GM12878 (cell line): ENCODE data around the gene HPSE. TPM values are rescaled to one million over a fixed set of nuclear protein-coding genes. Genes with fewer than 3 reads are reported as not detected.
A peak's percentile ranks its signal among the peaks of the same experiment; 100 is the strongest.

ENCODE experiments used
- ATAC-seq: fragments of 200-7000 bp; cut with Tn5 transposase; 3 replicates; pipeline ENCODE4 v1.9.1; 2020; ENCODE audit warnings: mild to moderate bottlenecking, moderate library complexity
- BruUV-seq: library from RNA; stranded (reverse); fragments of 400-500 nt; replicated peaks from 2 replicates; lab custom pipeline; 2021; lab: Mats Ljungman, UMichigan
- CTCF ChIA-PET: fragments of 300-600 bp; sonication (Branson Sonifier 250); formaldehyde crosslinking; extraction: SDS; loops from one replicate; lab custom pipeline; 2021; ENCODE audit warnings: inconsistent platforms; lab: Yijun Ruan, JAX
- POLR2A ChIA-PET: fragments of 350-600 bp; formaldehyde crosslinking; extraction: SDS; loops from one replicate; lab custom pipeline; 2021; ENCODE audit warnings: inconsistent platforms; lab: Charles Lee
- RAD21 ChIA-PET: fragments of 300-600 bp; sonication (Branson Sonifier 250); formaldehyde crosslinking; loops from one replicate; lab custom pipeline; 2023; ENCODE audit warnings: antibody characterized with exemption; ENCODE audit not compliant: unreplicated experiment; lab: Charles Lee
- SMC1A ChIA-PET: fragments of 300-600 bp; sonication (Branson Sonifier 250); formaldehyde crosslinking; loops from one replicate; lab custom pipeline; 2023; ENCODE audit not compliant: unreplicated experiment, uncharacterized antibody; lab: Charles Lee
- DNase-seq: peaks from one replicate; pipeline ENCODE4 v3.0.0-alpha.2; 2011; ENCODE audit warnings: low read depth, low spot score
- FAIRE-seq: peaks from 3 replicates; lab custom pipeline; 2011; peaks lifted over from hg19 to GRCh38; lab: Jason Lieb, UNC
- H2AFZ ChIP-seq: 2 replicates; pipeline ENCODE4 v1.6.0; 2011; ENCODE audit warnings: low read depth, low read length, control low read depth; ENCODE audit not compliant: control insufficient read depth
- H3K27ac ChIP-seq: 2 replicates; pipeline ENCODE4 v1.5.1; 2011; ENCODE audit warnings: control low read depth; ENCODE audit not compliant: control insufficient read depth, insufficient read depth
- H3K27me3 ChIP-seq, 2 experiments: replicated peaks in 1 of 2; 2 replicates each; pipeline versions ENCODE4 v1.6.0 to v1.6.1; 2011; ENCODE audit warnings: low read length in 1 of 2; ENCODE audit not compliant: control insufficient read depth in 2 of 2, insufficient read depth in 2 of 2
- H3K36me3 ChIP-seq, 2 experiments: 2 replicates each; pipeline ENCODE4 v1.5.1; 2011; ENCODE audit warnings: low read length in 1 of 2; ENCODE audit not compliant: control insufficient read depth in 2 of 2, insufficient read depth in 2 of 2
- H3K4me1 ChIP-seq: 2 replicates; pipeline ENCODE4 v1.6.1; 2011; ENCODE audit warnings: mild to moderate bottlenecking, low read length, moderate library complexity, mixed read lengths; ENCODE audit not compliant: control insufficient read depth, insufficient read depth
- H3K4me2 ChIP-seq: 2 replicates; pipeline ENCODE4 v1.6.0; 2011; ENCODE audit warnings: control low read depth; ENCODE audit not compliant: control insufficient read depth, insufficient read depth
- H3K4me3 ChIP-seq: fragments of 200-600 bp; sonication (generic); 2 replicates; pipeline ENCODE4 v1.5.1; 2016
- H3K79me2 ChIP-seq: 2 replicates; pipeline ENCODE4 v1.6.0; 2011; ENCODE audit warnings: low read length; ENCODE audit not compliant: control insufficient read depth, insufficient read depth
- H3K9ac ChIP-seq: 2 replicates; pipeline ENCODE4 v1.8.0; 2011; ENCODE audit warnings: low read length, control low read depth, mixed read lengths; ENCODE audit not compliant: control insufficient read depth, insufficient read depth
- H3K9me3 ChIP-seq: replicated peaks from 3 replicates; pipeline ENCODE4 v1.5.1; 2011; ENCODE audit warnings: mild to moderate bottlenecking, low read length; ENCODE audit not compliant: control insufficient read depth, insufficient read depth
- H4K20me1 ChIP-seq: 2 replicates; pipeline ENCODE4 v1.6.0; 2011; ENCODE audit not compliant: control insufficient read depth, insufficient read depth
- BMI1 ChIP-seq: fragments of 450-650 bp; IDR thresholded peaks from 2 replicates; pipeline ENCODE4 v1.6.1; 2016; ENCODE audit warnings: mild to moderate bottlenecking, moderate library complexity, borderline replicate concordance
- EED ChIP-seq: sonication (generic); IDR thresholded peaks from 2 replicates; pipeline ENCODE4 v1.6.1; 2016; ENCODE audit warnings: antibody characterized with exemption, low read depth
- FOXK2 ChIP-seq: fragments of 450-650 bp; IDR thresholded peaks from 2 replicates; pipeline ENCODE4 v1.6.1; 2017; ENCODE audit warnings: mild to moderate bottlenecking, moderate library complexity
- IKZF2 ChIP-seq, 2 experiments: fragments of 450-650 bp; IDR thresholded peaks; 2 replicates each; pipeline ENCODE4 v1.6.1; 2017; ENCODE audit warnings: mild to moderate bottlenecking in 2 of 2, moderate library complexity in 2 of 2
- MXI1 ChIP-seq: fragments of 150-350 bp; IDR thresholded peaks from 2 replicates; pipeline ENCODE4 v1.6.1; 2011; ENCODE audit warnings: low read depth, mild to moderate bottlenecking, inconsistent platforms, low read length, improper control_type of control experiment
- NFXL1 ChIP-seq: fragments of 450-650 bp; IDR thresholded peaks from 2 replicates; pipeline ENCODE4 v1.6.1; 2017; ENCODE audit warnings: antibody characterized with exemption, mild to moderate bottlenecking, borderline replicate concordance
- RAD21 ChIP-seq: IDR thresholded peaks from 2 replicates; pipeline ENCODE4 v1.6.1; 2011; ENCODE audit warnings: mild to moderate bottlenecking, low read depth, low read length, moderate library complexity; ENCODE audit not compliant: insufficient read depth
- SREBF1 ChIP-seq: IDR thresholded peaks from 2 replicates; pipeline ENCODE4 v1.6.1; 2012; ENCODE audit warnings: mild to moderate bottlenecking, low read length
- TCF3 ChIP-seq: IDR thresholded peaks from 2 replicates; pipeline ENCODE4 v1.6.1; 2012; ENCODE audit warnings: low read depth, mild to moderate bottlenecking, low read length, borderline replicate concordance; ENCODE audit not compliant: insufficient read depth
- YBX1 ChIP-seq: fragments of 450-650 bp; IDR thresholded peaks from 2 replicates; pipeline ENCODE4 v1.6.1; 2016; ENCODE audit warnings: antibody characterized with exemption
- YY1 ChIP-seq: IDR thresholded peaks from 2 replicates; pipeline ENCODE4 v1.6.1; 2011; ENCODE audit warnings: low read depth, mild to moderate bottlenecking, low read length
- WGBS: methylation state at CpG from one replicate; pipeline ENCODE4 v1.1.6; 2016; ENCODE audit warnings: low lambda C conversion rate; ENCODE audit not compliant: insufficient replicate concordance, insufficient coverage; ENCODE audit errors: missing lambda C conversion rate; 5-methylcytosine and 5-hydroxymethylcytosine counted together
- in situ Hi-C: fragments of 300-500 bp; cut with MboI; formaldehyde crosslinking; loops from 9 replicates; pipeline ENCODE4 v1.14.3; 2018; ENCODE audit warnings: mixed read lengths
- intact Hi-C: fragments of 100-400 bp; cut with micrococcal nuclease; formaldehyde crosslinking; loops from one replicate; pipeline ENCODE4 v1.14.2; 2022; ENCODE audit not compliant: unreplicated experiment
- polyA plus RNA-seq, 11 experiments: library from polyadenylated mRNA; depleted of rRNA in 4 of 11; unstranded in 6 of 11; stranded (reverse) in 5 of 11; fragments of >200 nt; fragmentation: Nextera tagmentation in 4 of 11; fragmentation: Illumina TruSeq in 1 of 11; extraction: Ambion mirVana in 4 of 11; extraction: Trizol in 1 of 11; gene quantifications; 1 replicate in 1 of 11; 2 replicates in 10 of 11; pipeline versions ENCODE4 v1.2.1 to v1.2.3, GENCODE V29; 2011 to 2016; ENCODE audit warnings: inconsistent platforms in 2 of 11, missing spikeins in 2 of 11, low read depth in 1 of 11
- total RNA-seq, 4 experiments: library from RNA; depleted of rRNA in 3 of 4; stranded (reverse); fragments of >200 nt in 3 of 4; fragmentation: Illumina TruSeq in 1 of 4; extraction: Trizol in 1 of 4; gene quantifications; 2 replicates each; pipeline versions ENCODE4 v1.2.1 to v1.2.3, GENCODE V29; 2013 to 2021
- TF ChIP-seq, protein P1 (sequence below): fragments of 450-650 bp; IDR thresholded peaks from 2 replicates; pipeline ENCODE4 v1.6.1; 2017; ENCODE audit warnings: antibody characterized with exemption, mild to moderate bottlenecking, moderate library complexity

The HPSE gene
- total and polyA plus RNA-seq, 10 of the 15 experiments (the other 5 are each of a cell fraction or from before 2014, with no cell fraction given) = 0.16 to 0.89 (median 0.58) TPM

DNA sequence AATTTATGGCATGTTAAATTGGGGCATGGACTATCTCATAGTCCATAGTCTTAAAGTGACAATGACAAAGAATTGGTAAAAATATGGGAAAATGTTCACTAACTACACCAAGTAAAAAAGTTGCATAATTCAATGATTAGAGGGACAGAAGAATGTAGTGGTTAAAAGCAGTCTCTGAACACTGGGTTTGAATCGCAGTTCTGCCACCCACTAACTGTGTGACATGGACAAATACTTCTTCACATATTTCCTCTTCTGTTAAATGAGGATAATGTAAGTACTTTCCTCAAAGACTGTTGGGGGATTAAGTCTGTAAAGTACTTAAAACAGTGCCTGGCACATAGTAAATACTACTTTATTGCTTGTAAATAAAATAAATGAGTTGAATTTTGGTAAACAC, 65.4 kb downstream of the HPSE start:
- CTCF ChIA-PET = interaction anchor here (5.9 kb wide), 1 partner anchor 13 kb away, joined by 80 read pairs; the partner anchor contains the start of gene COQ2
- DNase-seq = no peak
- no peaks in the 10 kb centered on the region for H3K27me3 ChIP-seq
- in situ Hi-C loops = no loop called here
- intact Hi-C loops = no loop called here
- TF ChIP-seq EED (no peak), YY1 (no peak), TCF3 (no peak), FOXK2 (no peak), SREBF1 (no peak)
- TF ChIP-seq, all 136 proteins: peak for 0
- BruUV-seq = no TSS peak
- ChIA-PET POLR2A (no interaction called here), SMC1A (interaction anchor here (1.0 to 3.9 kb wide), 4 partner anchors 9 to 159 kb away, joined by 3 to 30 read pairs (median 6); no protein-coding TSS in a partner anchor), RAD21 (interaction anchor here (1.1 to 5.6 kb wide), 2 partner anchors 12 to 193 kb away, joined by 4 to 54 read pairs; no protein-coding TSS in a partner anchor)
- FAIRE-seq (no peak), ATAC-seq (no peak)
- WGBS = 100% methylated on average over 1 of the region's 1 CpG
- H3K36me3 ChIP-seq = peaks cover 2 to 17% of the 10 kb centered on the region in 2 experiments
- H3K4me2 ChIP-seq = no peak overlapping the region
- no peak overlapping the region for H3K4me3 ChIP-seq
- no peaks in the 10 kb centered on the region for H4K20me1 ChIP-seq
- H3K27ac ChIP-seq = no peak overlapping the region
- H3K4me1 ChIP-seq = peaks cover 38% of the 10 kb centered on the region
- peaks cover under 1% of the 10 kb centered on the region; the same call in 1 of the 2 replicates for H3K79me2 ChIP-seq
- no peak overlapping the region for H2AFZ ChIP-seq
- no peaks in the 10 kb centered on the region for H3K9me3 ChIP-seq
- H3K9ac ChIP-seq = no peak overlapping the region

DNA sequence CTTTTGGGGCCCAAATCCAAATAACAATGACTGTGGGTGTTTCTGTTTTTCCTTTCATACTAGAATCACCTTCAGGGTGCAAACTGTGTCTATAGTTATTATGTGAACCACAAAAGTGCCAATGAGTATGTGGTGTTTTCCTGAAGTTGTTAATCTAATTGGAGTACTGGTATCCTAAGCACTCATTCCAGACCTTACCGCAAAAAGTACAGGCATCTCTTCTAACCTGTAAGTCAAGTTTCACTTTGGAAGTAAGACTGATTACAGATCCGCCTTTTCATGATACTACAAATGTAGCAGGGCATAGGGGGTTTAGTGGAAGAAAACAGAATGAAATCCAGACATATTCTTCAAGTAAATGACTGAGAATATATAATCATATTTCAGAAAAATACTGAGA, 66.2 kb downstream of the HPSE start:
- Histone ChIP-seq H3K4me2 (peak overlapping the region; percentile 45), H4K20me1 (no peaks in the 10 kb centered on the region), H3K27ac (peak overlapping the region; percentile 5; the same call in 1 of the 2 replicates), H3K9ac (no peak overlapping the region), H3K27me3 (no peaks in the 10 kb centered on the region), H2AFZ (no peak overlapping the region; the same call in 1 of the 2 replicates), H3K4me1 (peaks cover 32% of the 10 kb centered on the region), H3K79me2 (no peaks in the 10 kb centered on the region), H3K36me3 (peaks cover 2 to 17% of the 10 kb centered on the region in 2 experiments), H3K9me3 (no peaks in the 10 kb centered on the region), H3K4me3 (0 out of 2 replicates have a peak overlapping the region, but pooled peaks have one; percentile 19)
- TF ChIP-seq MXI1 (no peak), RAD21 (no peak), YBX1 (no peak), BMI1 (no peak), IKZF2 (IDR thresholded peaks at IDR 0.05) (peak in 1 of 2 experiments; percentile 8; a peak in 1 of 4 replicates), NFXL1 (no peak)
- TF ChIP-seq, protein P1, sequence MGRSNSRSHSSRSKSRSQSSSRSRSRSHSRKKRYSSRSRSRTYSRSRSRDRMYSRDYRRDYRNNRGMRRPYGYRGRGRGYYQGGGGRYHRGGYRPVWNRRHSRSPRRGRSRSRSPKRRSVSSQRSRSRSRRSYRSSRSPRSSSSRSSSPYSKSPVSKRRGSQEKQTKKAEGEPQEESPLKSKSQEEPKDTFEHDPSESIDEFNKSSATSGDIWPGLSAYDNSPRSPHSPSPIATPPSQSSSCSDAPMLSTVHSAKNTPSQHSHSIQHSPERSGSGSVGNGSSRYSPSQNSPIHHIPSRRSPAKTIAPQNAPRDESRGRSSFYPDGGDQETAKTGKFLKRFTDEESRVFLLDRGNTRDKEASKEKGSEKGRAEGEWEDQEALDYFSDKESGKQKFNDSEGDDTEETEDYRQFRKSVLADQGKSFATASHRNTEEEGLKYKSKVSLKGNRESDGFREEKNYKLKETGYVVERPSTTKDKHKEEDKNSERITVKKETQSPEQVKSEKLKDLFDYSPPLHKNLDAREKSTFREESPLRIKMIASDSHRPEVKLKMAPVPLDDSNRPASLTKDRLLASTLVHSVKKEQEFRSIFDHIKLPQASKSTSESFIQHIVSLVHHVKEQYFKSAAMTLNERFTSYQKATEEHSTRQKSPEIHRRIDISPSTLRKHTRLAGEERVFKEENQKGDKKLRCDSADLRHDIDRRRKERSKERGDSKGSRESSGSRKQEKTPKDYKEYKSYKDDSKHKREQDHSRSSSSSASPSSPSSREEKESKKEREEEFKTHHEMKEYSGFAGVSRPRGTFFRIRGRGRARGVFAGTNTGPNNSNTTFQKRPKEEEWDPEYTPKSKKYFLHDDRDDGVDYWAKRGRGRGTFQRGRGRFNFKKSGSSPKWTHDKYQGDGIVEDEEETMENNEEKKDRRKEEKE = no peak
- DNase-seq (no peak), ATAC-seq (no peak), FAIRE-seq (no peak)
- in situ Hi-C loops = no loop called here
- WGBS = 26% methylated on average over 2 of the region's 2 CpGs
- POLR2A ChIA-PET = interaction anchor here (1.2 kb wide), 1 partner anchor 12 kb away, joined by 3 read pairs; no protein-coding TSS in a partner anchor
- RAD21 ChIA-PET = interaction anchor here (0.9 to 5.6 kb wide), 6 partner anchors 9 to 368 kb away, joined by 3 to 54 read pairs (median 4); partner anchors contain the start of gene THAP9
- SMC1A ChIA-PET = interaction anchor here (0.8 to 3.9 kb wide), 9 partner anchors 8 to 209 kb away, joined by 3 to 30 read pairs (median 7); no protein-coding TSS in a partner anchor
- CTCF ChIA-PET = interaction anchor here (1.0 to 5.9 kb wide), 7 partner anchors 9 to 257 kb away, joined by 3 to 80 read pairs (median 4); partner anchors contain the start of gene COQ2
- intact Hi-C loops = no loop called here
- no TSS peak for BruUV-seq
